ENCODE results near the gene TMEM266.
A peak's percentile ranks its signal among the peaks of the same experiment; 100 is the strongest.

TMEM266 gene

DNA sequence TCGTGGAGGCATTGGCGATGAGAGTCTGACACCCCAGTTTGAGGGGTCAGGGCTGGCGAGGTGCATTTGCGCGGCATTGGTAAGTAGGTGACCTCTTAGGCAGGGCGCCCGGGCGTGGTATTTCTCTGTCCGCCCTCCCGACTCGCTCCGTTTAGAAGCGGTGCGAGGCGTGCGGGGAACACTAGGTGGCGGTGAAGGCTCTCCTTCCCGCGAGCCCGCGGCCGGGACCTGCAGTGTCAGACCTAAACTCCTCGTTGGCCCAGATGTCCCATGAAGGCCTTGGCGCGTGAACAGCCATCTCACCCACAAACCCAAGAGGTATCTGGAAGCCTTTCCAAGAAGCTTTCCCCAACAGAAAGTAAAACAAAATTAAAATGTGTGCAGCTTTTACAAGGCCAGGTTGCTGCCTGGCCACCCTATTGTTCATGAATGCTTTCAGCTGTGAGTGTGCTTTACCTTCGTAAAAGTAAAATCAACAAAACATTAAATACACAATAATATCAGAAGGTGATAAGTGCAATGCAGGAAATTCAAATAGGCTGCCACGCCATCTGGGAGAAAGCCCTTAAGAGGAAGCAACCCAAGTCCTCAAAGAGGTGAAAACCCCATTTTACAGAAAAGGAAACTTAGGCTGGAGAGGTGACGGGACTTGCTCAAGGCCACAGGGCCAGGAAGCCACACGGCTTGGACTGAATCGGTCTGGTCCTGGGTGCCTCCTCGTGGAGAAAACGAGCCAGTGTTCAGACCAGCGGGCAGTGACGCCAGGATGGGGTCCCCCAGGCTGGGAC, 131.2 kb downstream of the TMEM266 start:
- TF ChIP-seq CTCF (IDR thresholded peaks at IDR 0.05) = peak; percentile 85
- peaks cover 55% of the 10 kb centered on the region for H3K27me3 Mint-ChIP-seq (ENCODE audit: low read depth, poor library complexity)
- peak; percentile 87 for DNase-seq
- peak overlapping the region; percentile 18 for H3K4me3 Mint-ChIP-seq
- no peaks in the 10 kb centered on the region for H3K9me3 Mint-ChIP-seq
- no peak overlapping the region for H3K27ac Mint-ChIP-seq
- H3K36me3 Mint-ChIP-seq (ENCODE audit: low read depth) = no peaks in the 10 kb centered on the region
- peaks cover 58% of the 10 kb centered on the region for H3K4me1 Mint-ChIP-seq

DNA sequence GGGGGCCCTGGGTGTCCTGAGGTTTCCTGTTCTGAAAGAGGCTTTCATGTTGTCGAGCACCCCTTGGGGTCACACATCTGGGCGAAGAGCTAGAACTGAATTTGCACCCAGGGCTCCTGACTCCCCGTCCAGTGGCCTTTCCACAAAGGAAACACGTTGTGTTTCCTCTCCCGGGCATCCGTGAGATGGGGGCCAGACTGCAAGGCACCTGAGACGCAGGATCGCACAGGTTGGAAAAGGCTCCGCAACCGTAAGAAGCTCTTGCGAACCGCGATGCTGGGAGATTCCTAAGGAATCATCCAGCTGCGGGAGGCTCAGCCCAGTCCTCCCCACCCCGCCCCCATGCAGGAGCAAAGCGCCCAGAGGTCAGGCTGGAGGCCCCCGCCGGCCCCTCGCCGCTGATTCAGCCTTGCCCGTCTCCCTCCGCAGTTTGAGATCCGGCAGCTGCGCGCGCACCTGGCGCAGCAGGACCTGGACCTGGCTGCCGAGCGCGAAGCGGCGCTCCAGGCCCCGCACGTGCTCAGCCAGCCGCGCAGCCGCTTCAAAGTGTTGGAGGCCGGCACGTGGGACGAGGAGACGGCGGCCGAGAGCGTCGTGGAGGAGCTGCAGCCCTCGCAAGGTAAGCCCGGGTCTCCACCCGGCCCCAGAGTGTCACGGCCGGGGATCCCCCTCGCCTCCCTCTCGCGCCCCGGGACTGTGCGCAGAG, 131.9 kb downstream of the TMEM266 start:
- Mint-ChIP-seq H3K27ac (no peak overlapping the region), H3K4me3 (no peak overlapping the region), H3K27me3 (ENCODE audit: low read depth, poor library complexity) (peaks cover 52% of the 10 kb centered on the region), H3K36me3 (ENCODE audit: low read depth) (no peaks in the 10 kb centered on the region), H3K9me3 (no peaks in the 10 kb centered on the region), H3K4me1 (peaks cover 61% of the 10 kb centered on the region)
- no peak for TF ChIP-seq CTCF (IDR thresholded peaks at IDR 0.05)
- DNase-seq = no peak

GRCh38 chr15:76192715-76193114, 132.9 kb downstream of the TMEM266 start:
- Mint-ChIP-seq H3K27ac (no peak overlapping the region), H3K4me1 (peaks cover 57% of the 10 kb centered on the region), H3K36me3 (ENCODE audit: low read depth) (no peaks in the 10 kb centered on the region), H3K9me3 (no peaks in the 10 kb centered on the region), H3K4me3 (no peak overlapping the region), H3K27me3 (ENCODE audit: low read depth, poor library complexity) (peaks cover 47% of the 10 kb centered on the region)
- TF ChIP-seq CTCF (IDR thresholded peaks at IDR 0.05) = no peak
- DNase-seq = no peak

GRCh38 chr15:76193934-76194333, 134.1 kb downstream of the TMEM266 start:
- peaks cover 57% of the 10 kb centered on the region for H3K4me1 Mint-ChIP-seq
- H3K4me3 Mint-ChIP-seq = no peak overlapping the region
- DNase-seq = no peak
- H3K36me3 Mint-ChIP-seq (ENCODE audit: low read depth) = no peaks in the 10 kb centered on the region
- H3K9me3 Mint-ChIP-seq = no peaks in the 10 kb centered on the region
- H3K27me3 Mint-ChIP-seq (ENCODE audit: low read depth, poor library complexity) = peaks cover 41% of the 10 kb centered on the region
- H3K27ac Mint-ChIP-seq = no peak overlapping the region
- no peak for TF ChIP-seq CTCF (IDR thresholded peaks at IDR 0.05)

- Mint-ChIP-seq H3K36me3 (ENCODE audit: low read depth) (no peaks in the 10 kb centered on the region), H3K9me3 (no peaks in the 10 kb centered on the region), H3K4me1 (peaks cover 56% of the 10 kb centered on the region), H3K27ac (no peak overlapping the region), H3K4me3 (no peak overlapping the region), H3K27me3 (ENCODE audit: low read depth, poor library complexity) (peaks cover 24% of the 10 kb centered on the region)
- TF ChIP-seq CTCF (IDR thresholded peaks at IDR 0.05) = no peak
- no peak for DNase-seq
Observed at GRCh38 chr15:76195506-76196268, 135.9 kb downstream of the TMEM266 start.

Measured in nephron progenitor cell (in vitro differentiated cells).